Measurements from ENCODE around the gene MERTK. TPM values are rescaled to one million over a fixed set of nuclear protein-coding genes. Genes with fewer than 3 reads are reported as not detected.
"Not testable (repeated sequence)": the region's sequence is repeated elsewhere in the genome, so short reads cannot be mapped to it uniquely, and the experiment has no call there.

Gene MERTK
- total RNA-seq, 1 donor from 2014 or later, result 3.2 TPM

- peaks cover 22% of the 10 kb centered on the region for H3K4me1 Mint-ChIP-seq (ENCODE audit: low read depth)
- no peak for TF ChIP-seq CTCF (IDR thresholded peaks at IDR 0.05)
- DNase-seq (ENCODE audit: low spot score), result no peak
- H3K27ac Mint-ChIP-seq (ENCODE audit: unreplicated experiment), result peak overlapping the region; percentile 43
- no peaks in the 10 kb centered on the region for H3K9me3 Mint-ChIP-seq (ENCODE audit: low read depth)
- no peak overlapping the region for H3K4me3 Mint-ChIP-seq (ENCODE audit: unreplicated experiment)
- H3K27me3 Mint-ChIP-seq (ENCODE audit: low read depth), result no peaks in the 10 kb centered on the region
- no peaks in the 10 kb centered on the region for H3K36me3 Mint-ChIP-seq (ENCODE audit: low read depth)
Measured at GRCh38 chr2:111905990-111906735, 7.8 kb downstream of the MERTK start.

- TF ChIP-seq CTCF (IDR thresholded peaks at IDR 0.05), result no peak
- Mint-ChIP-seq H3K4me1 (ENCODE audit: low read depth) (peaks cover 22% of the 10 kb centered on the region), H3K27ac (ENCODE audit: unreplicated experiment) (no peak overlapping the region), H3K27me3 (ENCODE audit: low read depth) (no peaks in the 10 kb centered on the region), H3K4me3 (ENCODE audit: unreplicated experiment) (no peak overlapping the region), H3K36me3 (ENCODE audit: low read depth) (no peaks in the 10 kb centered on the region), H3K9me3 (ENCODE audit: low read depth) (no peaks in the 10 kb centered on the region)
- DNase-seq (ENCODE audit: low spot score), result no peak
Measured at GRCh38 chr2:111908578-111908977, 10.2 kb downstream of the MERTK start.

- H3K36me3 Mint-ChIP-seq (ENCODE audit: low read depth), result no peaks in the 10 kb centered on the region
- H3K4me1 Mint-ChIP-seq (ENCODE audit: low read depth), result peaks cover 22% of the 10 kb centered on the region
- no peaks in the 10 kb centered on the region for H3K9me3 Mint-ChIP-seq (ENCODE audit: low read depth)
- H3K4me3 Mint-ChIP-seq (ENCODE audit: unreplicated experiment), result no peak overlapping the region
- no peak overlapping the region for H3K27ac Mint-ChIP-seq (ENCODE audit: unreplicated experiment)
- H3K27me3 Mint-ChIP-seq (ENCODE audit: low read depth), result no peaks in the 10 kb centered on the region
- no peak for DNase-seq (ENCODE audit: low spot score)
- TF ChIP-seq CTCF (IDR thresholded peaks at IDR 0.05), result no peak
Measured at GRCh38 chr2:111909079-111909478, 10.7 kb downstream of the MERTK start.

- DNase-seq (ENCODE audit: low spot score); H3K27ac Mint-ChIP-seq (ENCODE audit: unreplicated experiment); H3K27me3 Mint-ChIP-seq (ENCODE audit: low read depth); H3K4me3 Mint-ChIP-seq (ENCODE audit: unreplicated experiment); H3K36me3 Mint-ChIP-seq (ENCODE audit: low read depth); H3K9me3 Mint-ChIP-seq (ENCODE audit: low read depth): not testable (repeated sequence)
- H3K4me1 Mint-ChIP-seq (ENCODE audit: low read depth), result peaks cover 22% of the 10 kb centered on the region
Measured at GRCh38 chr2:111909997-111910396, 11.6 kb downstream of the MERTK start.

- no peak for DNase-seq (ENCODE audit: low spot score)
- Mint-ChIP-seq H3K36me3 (ENCODE audit: low read depth) (no peaks in the 10 kb centered on the region), H3K27ac (ENCODE audit: unreplicated experiment) (no peak overlapping the region), H3K4me1 (ENCODE audit: low read depth) (peaks cover 22% of the 10 kb centered on the region), H3K9me3 (ENCODE audit: low read depth) (no peaks in the 10 kb centered on the region), H3K27me3 (ENCODE audit: low read depth) (no peaks in the 10 kb centered on the region), H3K4me3 (ENCODE audit: unreplicated experiment) (no peak overlapping the region)
- no peak for TF ChIP-seq CTCF (IDR thresholded peaks at IDR 0.05)
Measured at GRCh38 chr2:111910609-111911277, 12.3 kb downstream of the MERTK start.

GRCh38 chr2:111911295-111911977 is 13.0 kb downstream of the MERTK start:
- H3K4me1 Mint-ChIP-seq (ENCODE audit: low read depth), result peaks cover 16% of the 10 kb centered on the region
- not testable (repeated sequence) for H3K27ac Mint-ChIP-seq (ENCODE audit: unreplicated experiment); DNase-seq (ENCODE audit: low spot score); H3K9me3 Mint-ChIP-seq (ENCODE audit: low read depth); H3K36me3 Mint-ChIP-seq (ENCODE audit: low read depth); H3K27me3 Mint-ChIP-seq (ENCODE audit: low read depth); H3K4me3 Mint-ChIP-seq (ENCODE audit: unreplicated experiment)
